Keratinocyte (primary cell): ENCODE results near the gene ABHD8. TPM values are rescaled to one million over a fixed set of nuclear protein-coding genes. Genes with fewer than 3 reads are reported as not detected.

Source experiments
- DNase-seq: peaks from one replicate; pipeline ENCODE4 v3.0.0-alpha.2; 2011; ENCODE audit warnings: low read depth, missing footprints, low spot score
- FAIRE-seq: peaks from 2 replicates; lab custom pipeline; 2011; peaks lifted over from hg19 to GRCh38; lab: Jason Lieb, UNC
- H2AFZ ChIP-seq: 2 replicates; pipeline ENCODE4 v1.6.0; 2012; ENCODE audit warnings: low read length, control low read depth, inconsistent platforms; ENCODE audit not compliant: control insufficient read depth
- H3K27ac ChIP-seq: 2 replicates; pipeline ENCODE4 v1.5.1; 2011; ENCODE audit warnings: low read length; ENCODE audit not compliant: control insufficient read depth, insufficient read depth
- H3K27me3 ChIP-seq: 3 replicates; pipeline ENCODE4 v1.6.0; 2011; ENCODE audit warnings: low read length; ENCODE audit not compliant: control insufficient read depth, insufficient read depth; ENCODE audit errors: extremely low read depth
- H3K36me3 ChIP-seq, 2 experiments: 2 replicates in 1 of 2; 3 replicates in 1 of 2; pipeline ENCODE4 v1.5.1; 2011; ENCODE audit warnings: low read length in 2 of 2, mild to moderate bottlenecking in 1 of 2; ENCODE audit not compliant: control insufficient read depth in 2 of 2, insufficient read depth in 2 of 2; ENCODE audit errors: extremely low read depth in 1 of 2
- H3K4me1 ChIP-seq: 3 replicates; pipeline ENCODE4 v1.5.1; 2011; ENCODE audit warnings: low read length; ENCODE audit not compliant: control insufficient read depth, insufficient read depth; ENCODE audit errors: extremely low read depth
- H3K4me2 ChIP-seq: 3 replicates; pipeline ENCODE4 v1.6.0; 2011; ENCODE audit warnings: low read depth, low read length; ENCODE audit not compliant: control insufficient read depth, insufficient read depth; ENCODE audit errors: extremely low read depth
- H3K4me3 ChIP-seq, 3 experiments: fragments of 200-600 bp in 1 of 3; sonication (generic) in 1 of 3; 2 replicates in 2 of 3; 3 replicates in 1 of 3; pipeline ENCODE4 v1.5.1; 2011 to 2016; ENCODE audit warnings: low read length in 3 of 3, mild to moderate bottlenecking in 3 of 3, control low read depth in 2 of 3, inconsistent platforms in 1 of 3, low read depth in 1 of 3, mixed read lengths in 1 of 3, mixed run types in 1 of 3, moderate library complexity in 1 of 3; ENCODE audit not compliant: control insufficient read depth in 2 of 3, insufficient read depth in 2 of 3; ENCODE audit errors: extremely low read depth in 1 of 3
- H3K79me2 ChIP-seq: 2 replicates; pipeline ENCODE4 v1.6.0; 2012; ENCODE audit warnings: low read length; ENCODE audit not compliant: control insufficient read depth, insufficient read depth
- H3K9ac ChIP-seq: 3 replicates; pipeline ENCODE4 v1.6.0; 2011; ENCODE audit warnings: low read length; ENCODE audit not compliant: control insufficient read depth, insufficient read depth; ENCODE audit errors: extremely low read depth
- H3K9me1 ChIP-seq: 3 replicates; pipeline ENCODE4 v1.6.0; 2011; ENCODE audit warnings: low read length; ENCODE audit not compliant: control insufficient read depth, insufficient read depth; ENCODE audit errors: extremely low read depth
- H3K9me3 ChIP-seq: 2 replicates; pipeline ENCODE4 v1.5.1; 2012; ENCODE audit warnings: low read depth, low read length; ENCODE audit not compliant: control insufficient read depth
- H4K20me1 ChIP-seq: 3 replicates; pipeline ENCODE4 v1.6.0; 2011; ENCODE audit warnings: low read length; ENCODE audit not compliant: control insufficient read depth, insufficient read depth; ENCODE audit errors: extremely low read depth
- CTCF ChIP-seq, 3 experiments: IDR thresholded peaks in 1 of 3; conservative IDR thresholded peaks in 1 of 3; optimal IDR thresholded peaks in 1 of 3; 2 replicates in 2 of 3; 3 replicates in 1 of 3; pipeline versions ENCODE3 to v1.5.1; 2011; ENCODE audit warnings: low read length in 3 of 3, mild to moderate bottlenecking in 3 of 3, moderate library complexity in 2 of 3, control low read depth in 1 of 3, inconsistent platforms in 1 of 3; ENCODE audit not compliant: insufficient read depth in 2 of 3; ENCODE audit errors: extremely low read depth in 1 of 3
- EZH2 ChIP-seq: IDR thresholded peaks from one replicate; pipeline ENCODE4 v1.6.1; 2012; ENCODE audit warnings: inconsistent platforms, mild to moderate bottlenecking, low read length, moderate library complexity
- dilution Hi-C: fragments of 300-500 bp; cut with MboI; formaldehyde crosslinking; loops from one replicate; pipeline ENCODE4 v1.7.0; 2020; ENCODE audit warnings: low sequenced_read_pairs; ENCODE audit not compliant: extremely low pct_ligation_motif_present
- polyA plus RNA-seq, 5 experiments: library from polyadenylated mRNA; depleted of rRNA in 3 of 5; stranded (reverse) in 3 of 5; stranded (forward) in 1 of 5; unstranded in 1 of 5; fragments of >200 nt; gene quantifications; 1 replicate in 1 of 5; 2 replicates in 3 of 5; 3 replicates in 1 of 5; pipeline versions ENCODE4 v1.2.1 to v1.2.3, GENCODE V29; 2011 to 2012; ENCODE audit warnings: missing spikeins in 2 of 5, low read depth in 1 of 5, low replicate concordance in 1 of 5

The ABHD8 gene
- polyA plus RNA-seq, 1 donor (not counting 4 experiments of a cell fraction or from before 2014, with no cell fraction given), result 4.1 TPM

- FAIRE-seq (peak; percentile 99), DNase-seq (peak; percentile 99)
- TF ChIP-seq EZH2 (no peak), CTCF (optimal IDR thresholded peaks at IDR 0.05 in 1 of 3, IDR thresholded peaks at IDR 0.05 in 1 of 3, conservative IDR thresholded peaks at IDR 0.05 in 1 of 3; ENCODE audit: extremely low read depth in 1 of 3, insufficient read depth in 2 of 3, low read length in 3 of 3) (no peak)
- H4K20me1 ChIP-seq, result peaks cover 4% of the 10 kb centered on the region
- peak within 1 kb of the TSS; percentile 27 for H2AFZ ChIP-seq
- peaks cover 37% of the 10 kb centered on the region for H3K4me1 ChIP-seq
- peaks cover 3% of the 10 kb centered on the region for H3K9me1 ChIP-seq
- H3K4me3 ChIP-seq, result peak within 1 kb of the TSS; percentile 83 to 97 (median 94)
- peak within 1 kb of the TSS; percentile 67 for H3K27ac ChIP-seq
- H3K36me3 ChIP-seq, result peaks cover 9 to 12% of the 10 kb centered on the region in 2 experiments
- no peaks in the 10 kb centered on the region for H3K27me3 ChIP-seq
- dilution Hi-C loops, result no loop called here
- H3K79me2 ChIP-seq, result peaks cover 53% of the 10 kb centered on the region
- H3K4me2 ChIP-seq, result peak within 1 kb of the TSS; percentile 83
- peak within 1 kb of the TSS; percentile 87 for H3K9ac ChIP-seq
- no peaks in the 10 kb centered on the region for H3K9me3 ChIP-seq
Observed at GRCh38 chr19:17309198-17309964, 6.2 kb upstream of the ABHD8 start, which contains the start of gene DDA1. Gene DDA1, plus strand, starts transcription at chr19:17309563. Its CDS starts 92 bp downstream, at chr19:17309655.

- H3K9ac ChIP-seq, result no peak overlapping the region
- TF ChIP-seq EZH2, result no peak
- no peak for TF ChIP-seq CTCF (optimal IDR thresholded peaks at IDR 0.05 in 1 of 3, IDR thresholded peaks at IDR 0.05 in 1 of 3, conservative IDR thresholded peaks at IDR 0.05 in 1 of 3; ENCODE audit: extremely low read depth in 1 of 3, insufficient read depth in 2 of 3, low read length in 3 of 3)
- dilution Hi-C loops, result no loop called here
- H3K27ac ChIP-seq, result no peak overlapping the region
- H3K9me1 ChIP-seq, result peaks cover 3% of the 10 kb centered on the region
- no peaks in the 10 kb centered on the region for H3K9me3 ChIP-seq
- no peak overlapping the region for H2AFZ ChIP-seq
- peaks cover 4% of the 10 kb centered on the region for H4K20me1 ChIP-seq
- DNase-seq (no peak), FAIRE-seq (no peak)
- no peak overlapping the region for H3K4me3 ChIP-seq
- H3K4me2 ChIP-seq, result no peak overlapping the region
- H3K79me2 ChIP-seq, result peaks cover 41% of the 10 kb centered on the region
- no peaks in the 10 kb centered on the region for H3K27me3 ChIP-seq
- H3K4me1 ChIP-seq, result peaks cover 47% of the 10 kb centered on the region
- H3K36me3 ChIP-seq, result peaks cover 0 to 4% of the 10 kb centered on the region in 2 experiments
Observed at GRCh38 chr19:17307876-17308377, 4.7 kb upstream of the ABHD8 start.
